NCI-H345 treated with DMSO at 0.1 percent for 48 hours (cell line): Measurements from ENCODE around the gene CRABP2.
A peak's percentile ranks its signal among the peaks of the same experiment; 100 is the strongest.

Experiments used
- DNase-seq: peaks from one replicate; lab custom pipeline; 2025; ENCODE audit not compliant: unreplicated experiment; lab: John Stamatoyannopoulos, UW

Gene CRABP2

GRCh38 chr1:156691665-156692440, 13.5 kb downstream of the CRABP2 start:
- DNase-seq = no peak

GRCh38 chr1:156691191-156691590, 14.2 kb downstream of the CRABP2 start:
- DNase-seq = no peak

- no peak for DNase-seq
Measured at GRCh38 chr1:156690675-156691036, 14.7 kb downstream of the CRABP2 start.

- no peak for DNase-seq
Measured at GRCh38 chr1:156689953-156690674, 15.3 kb downstream of the CRABP2 start.

GRCh38 chr1:156689035-156689952, 16.1 kb downstream of the CRABP2 start:
- DNase-seq = peak; percentile 79

- no peak for DNase-seq
Measured at GRCh38 chr1:156684227-156684782, 21.1 kb downstream of the CRABP2 start.

- DNase-seq = no peak
Measured at GRCh38 chr1:156682166-156682890, 23.1 kb downstream of the CRABP2 start.

- DNase-seq = no peak
Measured at GRCh38 chr1:156681196-156681960, 24.0 kb downstream of the CRABP2 start.

GRCh38 chr1:156680056-156680455, 25.3 kb downstream of the CRABP2 start:
- no peak for DNase-seq

GRCh38 chr1:156677616-156678596, 27.5 kb downstream of the CRABP2 start:
- peak; percentile 39 for DNase-seq

- no peak for DNase-seq
Measured at GRCh38 chr1:156676820-156677615, 28.4 kb downstream of the CRABP2 start, which contains the start of gene NES. Gene NES, minus strand, starts transcription at chr1:156677407. Its CDS starts 143 bp downstream, at chr1:156677264.

- DNase-seq = no peak
Measured at GRCh38 chr1:156676114-156676819, 29.1 kb downstream of the CRABP2 start.

- DNase-seq = no peak
Measured at GRCh38 chr1:156675210-156676113, 29.9 kb downstream of the CRABP2 start.

- no peak for DNase-seq
Measured at GRCh38 chr1:156673387-156674121, 31.8 kb downstream of the CRABP2 start.

GRCh38 chr1:156671804-156672203, 33.6 kb downstream of the CRABP2 start:
- no peak for DNase-seq
